Fibroblast of mammary gland (primary cell): ENCODE data around the gene DCTN3.
A peak's percentile ranks its signal among the peaks of the same experiment; 100 is the strongest.

Experiments used
- DNase-seq: peaks from one replicate; pipeline ENCODE4 v3.0.0-alpha.2; 2010; ENCODE audit warnings: low read depth
- H3K4me3 ChIP-seq: 2 replicates; pipeline ENCODE4 v1.5.1; 2011; ENCODE audit warnings: low read depth, mild to moderate bottlenecking, low read length, moderate library complexity; ENCODE audit not compliant: control insufficient read depth
- TF ChIP-seq, protein P1 (sequence below): conservative IDR thresholded peaks from 2 replicates; pipeline ENCODE4 v1.5.1; 2011; ENCODE audit warnings: low read depth, low read length, inconsistent platforms; ENCODE audit not compliant: control insufficient read depth, insufficient read depth

DCTN3 gene

DNA sequence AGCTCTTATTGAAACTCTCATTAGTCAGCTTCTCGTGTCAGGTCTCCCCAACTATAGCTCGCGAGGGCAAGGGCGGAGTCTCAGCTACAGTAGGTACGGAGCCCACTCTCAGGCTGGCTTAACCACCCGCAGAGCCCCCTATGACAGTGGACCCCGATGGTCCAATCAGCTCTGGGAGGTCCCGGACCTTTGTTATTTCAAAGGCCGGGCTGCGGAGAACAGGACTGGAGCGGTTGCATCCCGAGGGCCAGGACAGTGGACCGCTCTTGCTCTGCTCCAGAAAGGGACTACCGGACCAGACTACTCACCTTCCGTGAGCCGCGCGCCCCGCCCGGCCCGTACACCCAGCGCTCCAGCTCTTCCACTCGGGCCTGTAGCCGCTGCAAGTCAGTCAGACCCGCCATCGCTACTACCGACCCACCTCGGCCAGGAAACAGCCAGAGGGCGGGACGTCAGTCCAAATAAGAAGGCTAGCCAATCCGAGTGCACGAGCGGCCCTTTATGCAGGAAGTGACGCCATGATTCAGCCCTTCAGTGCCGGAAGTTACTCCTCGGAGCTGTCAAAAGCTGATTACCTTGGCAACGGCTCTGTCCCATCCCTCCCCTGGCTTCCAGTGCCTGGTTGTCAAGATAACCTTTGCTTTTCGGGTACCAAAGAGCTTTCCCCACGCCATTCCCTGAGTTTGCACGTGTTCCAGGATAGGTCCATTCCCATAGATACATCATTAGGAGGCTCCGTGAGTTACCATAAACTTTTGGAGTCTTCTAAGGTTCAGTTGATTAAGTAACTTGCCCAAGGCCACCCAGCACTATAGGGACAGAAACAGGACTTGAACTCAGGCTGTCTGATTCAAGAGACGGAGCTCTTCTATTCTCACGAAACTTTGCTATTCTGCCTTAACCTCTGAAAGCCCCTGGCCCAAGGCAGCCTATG is at the start of gene DCTN3:
Gene DCTN3, minus strand, starts transcription at position 435 of the 934 bp plus-strand sequence. Its CDS starts 31 bp downstream, at position 404.
- TF ChIP-seq, protein P1, sequence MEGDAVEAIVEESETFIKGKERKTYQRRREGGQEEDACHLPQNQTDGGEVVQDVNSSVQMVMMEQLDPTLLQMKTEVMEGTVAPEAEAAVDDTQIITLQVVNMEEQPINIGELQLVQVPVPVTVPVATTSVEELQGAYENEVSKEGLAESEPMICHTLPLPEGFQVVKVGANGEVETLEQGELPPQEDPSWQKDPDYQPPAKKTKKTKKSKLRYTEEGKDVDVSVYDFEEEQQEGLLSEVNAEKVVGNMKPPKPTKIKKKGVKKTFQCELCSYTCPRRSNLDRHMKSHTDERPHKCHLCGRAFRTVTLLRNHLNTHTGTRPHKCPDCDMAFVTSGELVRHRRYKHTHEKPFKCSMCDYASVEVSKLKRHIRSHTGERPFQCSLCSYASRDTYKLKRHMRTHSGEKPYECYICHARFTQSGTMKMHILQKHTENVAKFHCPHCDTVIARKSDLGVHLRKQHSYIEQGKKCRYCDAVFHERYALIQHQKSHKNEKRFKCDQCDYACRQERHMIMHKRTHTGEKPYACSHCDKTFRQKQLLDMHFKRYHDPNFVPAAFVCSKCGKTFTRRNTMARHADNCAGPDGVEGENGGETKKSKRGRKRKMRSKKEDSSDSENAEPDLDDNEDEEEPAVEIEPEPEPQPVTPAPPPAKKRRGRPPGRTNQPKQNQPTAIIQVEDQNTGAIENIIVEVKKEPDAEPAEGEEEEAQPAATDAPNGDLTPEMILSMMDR: no peak
- peak within 1 kb of the TSS; percentile 97 for H3K4me3 ChIP-seq

DNA sequence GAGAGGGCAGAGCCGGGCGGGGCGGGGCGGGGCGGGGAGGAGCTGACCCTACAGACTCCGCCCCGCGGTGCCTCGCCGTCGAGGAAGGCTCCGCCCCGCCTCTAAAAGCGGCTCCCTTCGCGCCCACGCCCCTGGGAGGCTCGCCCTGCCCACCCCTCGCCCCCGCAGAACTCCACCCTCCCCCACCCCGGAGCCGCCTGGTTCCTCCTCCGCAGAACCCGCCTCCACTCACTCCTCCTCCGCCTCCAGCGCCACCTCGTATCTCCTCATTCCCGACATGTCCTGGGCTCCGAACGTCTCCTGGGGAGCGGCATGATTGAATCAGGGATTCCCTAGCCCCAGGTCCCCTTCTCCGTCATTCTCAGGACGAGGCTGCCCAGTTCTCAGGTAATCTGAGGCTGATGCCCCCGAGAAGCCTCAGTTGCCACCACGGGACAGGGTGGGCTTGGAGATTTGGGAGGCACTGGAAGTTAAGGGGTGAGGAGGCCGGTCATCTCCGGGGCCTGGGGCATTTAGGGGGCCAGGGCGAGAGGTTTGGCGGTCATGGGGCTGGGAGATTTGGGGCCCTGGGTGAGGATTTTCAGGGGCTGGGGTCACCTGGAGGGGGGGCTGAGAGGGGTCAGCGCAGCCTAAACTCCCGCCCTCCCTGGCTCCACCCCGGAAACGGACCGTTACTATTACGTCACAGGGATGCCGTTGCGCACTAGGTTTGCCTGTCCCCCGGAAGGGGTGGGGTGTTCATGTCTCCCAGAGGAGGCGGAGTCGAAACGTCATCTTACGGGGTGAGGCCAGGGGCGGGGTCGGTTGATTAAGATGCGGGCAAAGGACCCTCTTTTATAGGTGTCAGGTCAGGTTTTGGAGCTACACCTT is 45.3 kb upstream of the DCTN3 start:
- H3K4me3 ChIP-seq: peak overlapping the region; percentile 90
- TF ChIP-seq, protein P1: no peak
- peak; percentile 95 for DNase-seq

More for the DNA sequence above, at the start of gene DCTN3:
- DNase-seq: peak; percentile 94

DNA sequence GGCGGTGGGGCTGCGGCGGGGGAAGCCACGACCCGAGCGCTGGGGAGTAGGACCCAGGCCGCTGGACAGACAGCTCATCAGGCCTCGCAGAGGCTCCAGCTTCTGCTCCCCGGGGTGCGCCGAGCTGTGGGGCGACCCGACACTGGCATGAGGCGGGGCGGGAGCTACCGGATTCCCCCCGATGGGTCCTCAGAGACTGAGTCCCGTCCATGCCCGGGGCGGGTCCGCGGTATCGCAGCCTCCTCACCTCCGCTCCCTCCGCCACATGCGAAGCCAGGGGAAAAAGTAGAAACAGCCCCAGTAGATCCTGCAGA is 44.7 kb upstream of the DCTN3 start:
- peak overlapping the region; percentile 64 for H3K4me3 ChIP-seq
- DNase-seq: no peak
- TF ChIP-seq, protein P1: no peak

DNA sequence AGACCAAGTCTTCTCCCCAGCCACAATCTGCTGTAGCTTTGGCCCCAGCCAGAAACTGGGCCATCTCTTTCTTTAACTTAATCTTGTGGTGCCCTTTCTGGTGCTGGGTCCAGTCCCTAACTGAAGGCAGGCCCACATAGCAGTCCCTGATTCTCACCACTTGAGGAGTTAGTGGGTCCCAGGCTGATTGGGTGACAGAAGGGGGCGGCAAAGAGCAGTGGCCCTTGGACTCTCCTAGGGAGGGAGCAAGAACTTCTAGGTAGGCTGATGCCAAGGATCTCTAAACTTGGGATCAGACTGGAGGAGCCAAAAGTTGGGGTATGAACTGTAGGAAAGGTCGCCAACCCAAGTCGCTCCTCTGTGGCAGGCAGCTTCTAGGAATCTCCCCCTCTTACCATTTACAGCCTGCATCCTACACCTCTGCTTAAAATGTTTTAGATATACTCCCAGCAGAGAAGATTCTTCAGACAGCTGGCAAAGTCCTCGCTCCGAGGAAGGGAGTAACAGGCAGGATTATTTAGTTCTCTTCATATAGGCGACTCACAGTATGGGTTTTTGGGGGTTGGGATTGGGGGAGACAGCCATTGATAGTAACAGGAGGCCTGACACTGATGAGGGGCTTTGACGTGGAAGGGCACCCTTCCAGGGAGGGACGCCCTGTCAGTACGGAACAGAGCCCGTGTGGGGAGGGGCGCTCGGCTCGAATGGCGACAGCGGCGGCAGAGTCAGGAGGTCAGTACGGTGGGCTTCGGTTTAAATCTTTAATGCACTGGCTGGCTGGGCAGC is 44.2 kb upstream of the DCTN3 start:
- H3K4me3 ChIP-seq: peak overlapping the region; percentile 64
- TF ChIP-seq, protein P1: peak; percentile 97
- peak; percentile 81 for DNase-seq

DNA sequence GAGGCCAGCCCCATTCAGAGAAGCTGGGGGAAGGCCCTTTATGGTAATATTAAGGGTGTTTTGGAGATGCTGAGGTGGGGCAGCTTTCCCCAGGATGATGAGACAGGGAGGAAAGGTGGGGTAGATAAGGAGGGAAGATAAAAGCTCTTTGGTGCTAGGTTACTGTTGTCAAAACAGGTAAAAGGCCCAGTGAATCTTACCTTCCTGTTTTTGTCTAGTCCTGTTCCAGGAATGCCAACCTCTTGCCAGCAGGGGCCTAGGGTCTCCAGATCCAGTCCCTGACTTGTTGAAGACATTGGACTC is 43.0 kb upstream of the DCTN3 start:
- TF ChIP-seq, protein P1: no peak
- no peak for DNase-seq
- no peak overlapping the region for H3K4me3 ChIP-seq
